ENCODE measurements around the gene CCDC88C.
A peak's percentile ranks its signal among the peaks of the same experiment; 100 is the strongest.
"Not testable (repeated sequence)": the region's sequence is repeated elsewhere in the genome, so short reads cannot be mapped to it uniquely, and the experiment has no call there.

The CCDC88C gene

GRCh38 chr14:91412939-91413338, 4.7 kb downstream of the CCDC88C start:
- peaks cover 78% of the 10 kb centered on the region for H3K4me1 Mint-ChIP-seq
- H3K27me3 Mint-ChIP-seq: no peaks in the 10 kb centered on the region
- H3K27ac Mint-ChIP-seq (ENCODE audit: low read depth): peak overlapping the region; percentile 95
- ATAC-seq (replicated peaks; ENCODE audit: extremely low read depth, poor library complexity, severe bottlenecking) (no peak), DNase-seq (ENCODE audit: low spot score in 2 of 2) (no peak)
- peaks cover 72% of the 10 kb centered on the region for H3K36me3 Mint-ChIP-seq (ENCODE audit: insufficient read depth)
- peak overlapping the region; percentile 98 for H3K4me3 Mint-ChIP-seq
- no peaks in the 10 kb centered on the region for H3K9me3 Mint-ChIP-seq

GRCh38 chr14:91410771-91411536, 6.7 kb downstream of the CCDC88C start:
- DNase-seq (ENCODE audit: low spot score in 2 of 2): no peak
- Mint-ChIP-seq H3K27ac (ENCODE audit: low read depth) (peak overlapping the region; percentile 99), H3K27me3 (no peaks in the 10 kb centered on the region), H3K9me3 (no peaks in the 10 kb centered on the region), H3K36me3 (ENCODE audit: insufficient read depth) (peaks cover 75% of the 10 kb centered on the region), H3K4me3 (peak overlapping the region; percentile 98), H3K4me1 (peaks cover 88% of the 10 kb centered on the region)
- no peak for ATAC-seq (replicated peaks; ENCODE audit: extremely low read depth, poor library complexity, severe bottlenecking)

DNA sequence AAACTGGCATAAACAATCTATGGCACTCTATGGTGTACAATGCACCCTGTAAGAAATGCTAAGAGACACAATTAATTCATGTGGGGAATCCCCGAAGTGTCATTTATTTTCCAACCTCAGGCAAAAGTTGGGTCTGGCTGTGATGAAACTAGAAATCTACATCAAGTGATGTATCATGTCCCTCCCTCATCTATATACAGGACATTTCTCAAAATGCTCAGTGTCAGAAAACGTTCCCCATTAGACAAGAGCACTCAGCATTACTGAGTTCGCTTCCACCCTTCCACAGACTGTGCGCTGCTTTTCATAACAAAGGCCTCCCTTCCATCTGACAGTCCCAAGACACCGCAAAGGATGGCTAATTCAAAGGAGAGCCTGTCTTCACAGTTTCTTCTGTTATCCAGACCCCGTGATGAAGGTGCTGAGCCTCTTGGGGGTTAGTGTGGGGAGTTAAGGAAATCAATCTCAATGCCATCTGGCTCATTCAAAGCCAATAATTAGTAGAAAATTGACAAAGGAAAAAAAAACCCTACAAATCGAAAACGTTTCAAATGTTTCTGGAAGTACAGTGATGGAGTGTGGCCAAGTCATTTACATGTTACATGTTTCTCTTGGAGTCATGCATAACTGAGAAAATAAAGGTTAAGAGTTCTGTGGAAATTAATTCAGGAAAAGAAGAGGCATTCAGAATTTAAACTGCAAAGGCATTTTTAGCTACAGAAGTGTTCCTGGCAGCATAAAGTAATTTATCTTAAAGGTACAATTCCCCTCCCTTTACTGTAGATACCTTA, 7.5 kb downstream of the CCDC88C start:
- peaks cover 74% of the 10 kb centered on the region for H3K36me3 Mint-ChIP-seq (ENCODE audit: insufficient read depth)
- no peaks in the 10 kb centered on the region for H3K9me3 Mint-ChIP-seq
- H3K27ac Mint-ChIP-seq (ENCODE audit: low read depth): peak overlapping the region; percentile 99
- H3K27me3 Mint-ChIP-seq: no peaks in the 10 kb centered on the region
- ATAC-seq (replicated peaks; ENCODE audit: extremely low read depth, poor library complexity, severe bottlenecking) (peak; percentile 41), DNase-seq (ENCODE audit: low spot score in 2 of 2) (no peak)
- H3K4me1 Mint-ChIP-seq: peaks cover 90% of the 10 kb centered on the region
- peak overlapping the region; percentile 98 for H3K4me3 Mint-ChIP-seq

- Mint-ChIP-seq H3K4me1 (peaks cover 88% of the 10 kb centered on the region), H3K27ac (ENCODE audit: low read depth) (peak overlapping the region; percentile 99), H3K4me3 (peak overlapping the region; percentile 98), H3K36me3 (ENCODE audit: insufficient read depth) (peaks cover 73% of the 10 kb centered on the region)
- DNase-seq (ENCODE audit: low spot score in 2 of 2); ATAC-seq (replicated peaks; ENCODE audit: extremely low read depth, poor library complexity, severe bottlenecking); H3K27me3 Mint-ChIP-seq; H3K9me3 Mint-ChIP-seq: not testable (repeated sequence)
Measured at GRCh38 chr14:91409240-91409639, 8.4 kb downstream of the CCDC88C start.

DNA sequence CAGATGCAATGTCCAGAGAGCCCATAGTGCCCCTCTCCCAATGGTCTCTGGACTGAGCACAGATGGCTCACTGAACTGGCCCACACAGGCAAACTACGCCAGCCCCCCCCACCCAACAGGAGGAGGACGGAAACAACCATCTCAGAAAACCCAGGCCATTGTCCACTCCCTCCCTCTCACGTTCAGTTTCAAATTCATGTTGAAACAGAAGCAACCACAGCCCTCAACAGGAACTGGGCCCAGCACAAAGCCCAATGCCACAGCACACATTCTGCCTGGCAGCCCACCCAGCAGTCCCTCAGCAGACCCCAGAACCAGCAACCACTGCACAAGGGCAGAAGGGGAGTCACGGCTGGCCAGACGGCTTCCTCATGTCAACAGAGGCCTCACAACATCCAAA, 10.6 kb downstream of the CCDC88C start:
- Mint-ChIP-seq H3K27ac (ENCODE audit: low read depth) (peak overlapping the region; percentile 99), H3K27me3 (no peaks in the 10 kb centered on the region), H3K4me3 (peak overlapping the region; percentile 77), H3K36me3 (ENCODE audit: insufficient read depth) (peaks cover 67% of the 10 kb centered on the region), H3K9me3 (no peaks in the 10 kb centered on the region), H3K4me1 (peaks cover 89% of the 10 kb centered on the region)
- DNase-seq (ENCODE audit: low spot score in 2 of 2): no peak
- no peak for ATAC-seq (replicated peaks; ENCODE audit: extremely low read depth, poor library complexity, severe bottlenecking)

- DNase-seq (ENCODE audit: low spot score in 2 of 2): no peak
- Mint-ChIP-seq H3K9me3 (no peaks in the 10 kb centered on the region), H3K27ac (ENCODE audit: low read depth) (peak overlapping the region; percentile 99), H3K4me3 (peak overlapping the region; percentile 77), H3K4me1 (peaks cover 91% of the 10 kb centered on the region), H3K36me3 (ENCODE audit: insufficient read depth) (peaks cover 66% of the 10 kb centered on the region), H3K27me3 (no peaks in the 10 kb centered on the region)
- no peak for ATAC-seq (replicated peaks; ENCODE audit: extremely low read depth, poor library complexity, severe bottlenecking)
Measured at GRCh38 chr14:91406451-91406850, 11.2 kb downstream of the CCDC88C start.

GRCh38 chr14:91405724-91406435, 11.7 kb downstream of the CCDC88C start:
- Mint-ChIP-seq H3K4me1 (peaks cover 89% of the 10 kb centered on the region), H3K27ac (ENCODE audit: low read depth) (peak overlapping the region; percentile 99), H3K4me3 (peak overlapping the region; percentile 77), H3K9me3 (no peaks in the 10 kb centered on the region), H3K27me3 (no peaks in the 10 kb centered on the region), H3K36me3 (ENCODE audit: insufficient read depth) (peaks cover 61% of the 10 kb centered on the region)
- ATAC-seq (replicated peaks; ENCODE audit: extremely low read depth, poor library complexity, severe bottlenecking): no peak
- DNase-seq (ENCODE audit: low spot score in 2 of 2): no peak

GRCh38 chr14:91405241-91405721, 12.3 kb downstream of the CCDC88C start:
- Mint-ChIP-seq H3K4me3 (peak overlapping the region; percentile 77), H3K4me1 (peaks cover 89% of the 10 kb centered on the region), H3K27ac (ENCODE audit: low read depth) (peak overlapping the region; percentile 99), H3K36me3 (ENCODE audit: insufficient read depth) (peaks cover 56% of the 10 kb centered on the region), H3K27me3 (no peaks in the 10 kb centered on the region), H3K9me3 (no peaks in the 10 kb centered on the region)
- DNase-seq (ENCODE audit: low spot score in 2 of 2) (peak; percentile 56 to 57), ATAC-seq (replicated peaks; ENCODE audit: extremely low read depth, poor library complexity, severe bottlenecking) (peak; percentile 49)

DNA sequence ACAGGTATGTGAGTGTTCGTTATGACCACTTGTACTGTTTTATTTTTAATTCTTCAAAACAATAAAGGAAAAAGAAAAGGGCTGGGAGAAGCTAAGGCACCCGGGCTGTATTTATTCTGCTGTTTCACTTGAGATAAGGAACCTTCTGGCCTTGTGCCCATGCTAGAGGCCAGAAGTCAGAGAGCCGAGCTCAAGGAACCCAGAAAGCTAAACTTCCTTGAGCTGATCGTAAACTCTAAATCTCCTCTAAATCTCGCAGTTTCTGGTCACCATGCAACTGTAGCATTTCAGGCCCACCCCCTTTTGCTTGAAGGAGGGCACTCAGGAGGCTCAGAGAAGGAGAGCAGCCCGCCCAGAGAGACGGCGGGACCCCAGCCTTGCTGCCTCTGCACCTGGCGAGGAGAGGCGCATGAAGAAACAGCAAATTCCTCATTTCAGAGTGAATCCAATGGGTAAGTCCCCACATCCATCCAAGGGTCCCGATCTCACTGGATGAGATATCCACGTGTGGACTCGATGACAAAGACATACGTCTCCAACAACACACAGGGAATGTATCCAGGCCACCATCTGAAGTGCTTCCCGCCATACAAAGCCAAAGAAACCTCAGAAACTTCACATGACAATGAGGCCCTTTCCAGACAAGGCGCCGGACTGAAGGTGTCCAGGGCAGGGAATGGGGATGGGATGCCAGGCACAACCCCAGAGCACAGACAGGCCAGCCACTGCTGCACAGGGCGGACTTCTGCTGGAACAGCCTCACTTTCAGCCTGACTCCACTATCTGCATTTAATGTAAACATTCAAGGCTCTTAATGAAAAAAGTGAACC, 14.6 kb downstream of the CCDC88C start:
- DNase-seq (ENCODE audit: low spot score in 2 of 2) (no peak), ATAC-seq (replicated peaks; ENCODE audit: extremely low read depth, poor library complexity, severe bottlenecking) (peak; percentile 26)
- H3K9me3 Mint-ChIP-seq: no peaks in the 10 kb centered on the region
- no peaks in the 10 kb centered on the region for H3K27me3 Mint-ChIP-seq
- H3K27ac Mint-ChIP-seq (ENCODE audit: low read depth): peak overlapping the region; percentile 99
- H3K4me1 Mint-ChIP-seq: peaks cover 88% of the 10 kb centered on the region
- peak overlapping the region; percentile 77 for H3K4me3 Mint-ChIP-seq
- peaks cover 40% of the 10 kb centered on the region for H3K36me3 Mint-ChIP-seq (ENCODE audit: insufficient read depth)

DNA sequence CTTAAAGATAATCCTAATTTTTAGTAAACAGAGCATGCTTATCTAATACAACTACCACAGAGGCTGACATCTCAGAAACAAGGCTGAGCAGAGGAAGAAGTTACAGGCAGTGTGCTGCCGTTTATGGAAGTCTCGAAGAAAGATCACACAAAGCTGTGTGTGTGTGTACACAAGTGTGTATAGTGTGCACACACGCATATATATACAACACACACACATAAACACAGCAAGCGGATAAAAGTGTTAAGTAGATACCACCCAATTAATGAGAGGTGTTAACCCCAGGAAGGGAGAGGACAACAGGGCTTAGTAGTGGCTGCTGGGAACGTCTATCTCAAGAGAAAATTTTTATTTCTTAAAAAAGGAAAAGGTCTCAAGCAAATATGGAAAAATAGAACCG, 15.3 kb downstream of the CCDC88C start:
- peaks cover 38% of the 10 kb centered on the region for H3K36me3 Mint-ChIP-seq (ENCODE audit: insufficient read depth)
- H3K4me1 Mint-ChIP-seq: peaks cover 88% of the 10 kb centered on the region
- H3K27me3 Mint-ChIP-seq: no peaks in the 10 kb centered on the region
- peak overlapping the region; percentile 77 for H3K4me3 Mint-ChIP-seq
- DNase-seq (ENCODE audit: low spot score in 2 of 2) (no peak), ATAC-seq (replicated peaks; ENCODE audit: extremely low read depth, poor library complexity, severe bottlenecking) (peak; percentile 54)
- peak overlapping the region; percentile 99 for H3K27ac Mint-ChIP-seq (ENCODE audit: low read depth)
- H3K9me3 Mint-ChIP-seq: no peaks in the 10 kb centered on the region

GRCh38 chr14:91401751-91402150, 15.9 kb downstream of the CCDC88C start:
- ATAC-seq (replicated peaks; ENCODE audit: extremely low read depth, poor library complexity, severe bottlenecking): no peak
- Mint-ChIP-seq H3K9me3 (no peaks in the 10 kb centered on the region), H3K36me3 (ENCODE audit: insufficient read depth) (peaks cover 34% of the 10 kb centered on the region), H3K27me3 (no peaks in the 10 kb centered on the region), H3K4me1 (peaks cover 88% of the 10 kb centered on the region), H3K27ac (ENCODE audit: low read depth) (peak overlapping the region; percentile 99), H3K4me3 (peak overlapping the region; percentile 77)
- DNase-seq (ENCODE audit: low spot score in 2 of 2): no peak

DNA sequence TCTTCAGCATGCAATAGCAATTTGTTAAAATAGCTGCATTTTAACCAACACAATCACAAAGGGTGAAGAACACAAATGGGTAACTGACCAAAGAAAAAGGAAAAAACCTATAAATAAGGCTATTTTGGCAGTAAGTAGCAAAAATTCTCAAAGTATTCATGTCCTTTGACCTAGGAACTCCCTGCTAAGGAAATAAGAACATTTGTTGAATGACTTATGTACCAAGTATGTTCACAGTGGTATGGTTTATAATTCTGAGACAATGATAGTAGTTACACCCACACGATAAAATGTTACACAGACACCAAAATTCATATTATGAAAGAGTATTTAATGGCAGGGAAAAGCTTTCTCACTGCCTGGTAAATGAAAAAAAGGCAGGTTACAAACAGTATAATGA, 16.9 kb downstream of the CCDC88C start:
- Mint-ChIP-seq H3K27me3 (no peaks in the 10 kb centered on the region), H3K4me1 (peaks cover 89% of the 10 kb centered on the region), H3K27ac (ENCODE audit: low read depth) (peak overlapping the region; percentile 99), H3K9me3 (no peaks in the 10 kb centered on the region), H3K4me3 (peak overlapping the region; percentile 99), H3K36me3 (ENCODE audit: insufficient read depth) (peaks cover 32% of the 10 kb centered on the region)
- ATAC-seq (replicated peaks; ENCODE audit: extremely low read depth, poor library complexity, severe bottlenecking): no peak
- no peak for DNase-seq (ENCODE audit: low spot score in 2 of 2)
